ENCODE data around the gene SYT1.
"Not testable (repeated sequence)": the region's sequence is repeated elsewhere in the genome, so short reads cannot be mapped to it uniquely, and the experiment has no call there.

Gene SYT1

GRCh38 chr12:79156846-79157463 is 292.4 kb downstream of the SYT1 start:
- no peak for FAIRE-seq

DNA sequence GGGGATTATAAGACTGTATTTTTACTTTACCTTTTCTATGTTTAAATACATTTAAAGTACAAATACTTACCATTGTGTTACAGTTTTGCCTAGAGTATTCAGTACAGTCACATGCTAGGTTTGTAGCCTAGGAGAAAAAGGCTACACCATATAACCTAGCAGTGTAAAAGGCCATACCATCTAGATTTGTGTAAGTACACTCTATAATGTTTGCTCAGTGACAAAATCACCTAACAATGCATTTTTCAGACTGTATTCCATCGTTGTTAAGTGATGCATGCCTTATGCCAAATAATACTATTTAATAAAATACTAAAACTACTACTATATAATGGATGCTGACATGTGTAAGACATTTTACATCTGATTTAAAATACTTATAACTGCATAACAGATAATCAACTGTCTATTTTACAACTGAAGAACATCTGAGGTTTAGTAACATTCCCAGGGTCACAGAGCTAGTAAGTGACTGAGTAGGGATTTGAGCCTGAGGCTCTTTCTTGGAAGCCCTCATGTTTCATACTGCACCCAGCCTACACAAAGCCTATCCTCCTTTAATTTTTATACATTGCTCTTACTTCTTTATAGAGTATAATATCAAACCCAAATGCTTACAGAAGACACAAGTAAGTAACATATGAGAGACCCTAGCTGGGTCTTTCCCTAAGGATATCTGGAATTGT is 296.8 kb downstream of the SYT1 start:
- FAIRE-seq: no peak

DNA sequence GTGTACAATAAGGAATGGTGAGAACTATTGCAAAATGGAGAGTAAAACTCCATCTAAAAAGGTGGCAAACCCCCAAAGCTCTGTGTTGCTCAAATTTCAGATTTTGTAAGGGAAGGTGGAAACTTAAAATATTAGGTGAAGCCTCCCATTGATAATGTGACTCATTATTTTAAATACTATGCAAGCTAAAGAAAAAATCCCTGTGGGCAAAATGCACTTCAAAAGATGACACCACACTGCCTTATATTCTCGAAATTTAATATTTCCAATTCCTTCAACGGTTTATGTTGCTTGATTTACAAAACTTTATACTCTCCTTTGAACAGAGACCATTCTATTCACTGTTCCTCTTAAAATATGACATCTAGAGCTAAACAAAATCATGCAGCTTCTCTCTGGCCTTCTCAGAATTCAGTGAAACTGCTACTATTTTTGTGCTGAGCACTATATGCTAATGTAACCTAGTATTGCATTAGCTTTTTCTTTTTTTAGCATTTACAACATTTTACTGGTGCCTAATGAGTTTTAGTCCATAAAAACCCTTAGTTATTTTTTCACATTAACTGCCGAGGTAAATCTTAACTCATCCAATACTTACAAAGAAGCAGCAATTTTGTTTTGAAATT is 297.7 kb downstream of the SYT1 start:
- no peak for FAIRE-seq

DNA sequence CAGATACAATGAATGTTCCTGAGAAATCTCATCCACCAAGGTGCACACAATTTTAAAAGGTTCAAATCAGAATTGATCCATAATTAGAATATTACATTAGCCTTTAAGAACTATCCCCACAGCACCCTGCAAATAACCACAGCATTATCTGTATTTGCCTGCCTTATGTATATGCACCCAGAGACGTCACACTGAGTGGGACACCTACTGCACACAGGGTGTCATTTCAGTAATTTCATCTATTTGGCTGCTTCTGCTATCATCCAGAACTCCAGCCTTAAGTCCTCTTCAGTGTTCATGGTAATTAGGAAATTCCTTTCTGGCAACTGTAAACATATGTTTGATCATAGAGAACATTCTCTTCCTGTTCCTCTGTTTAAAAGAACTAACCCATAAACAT is 298.4 kb downstream of the SYT1 start:
- no peak for FAIRE-seq

DNA sequence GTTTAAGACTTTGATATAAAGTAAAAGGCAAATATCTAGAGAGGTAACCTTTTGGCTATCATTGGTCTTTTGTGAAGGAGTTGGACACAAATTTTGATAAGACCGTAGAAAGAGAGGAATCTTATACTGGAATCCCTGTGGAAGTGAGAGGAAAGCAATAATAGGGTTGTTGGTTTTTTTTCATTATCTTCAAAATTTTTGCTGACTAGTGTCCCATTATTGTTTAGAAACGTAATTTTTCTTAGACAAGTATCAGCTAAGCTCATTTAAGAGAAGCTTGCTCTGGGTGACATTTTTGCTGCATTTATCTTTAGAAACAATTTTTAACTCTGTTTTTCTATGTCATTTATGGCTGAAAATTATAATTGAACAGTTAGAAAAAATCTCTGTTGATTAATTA is 300.3 kb downstream of the SYT1 start:
- FAIRE-seq: no peak

- FAIRE-seq: no peak
Measured at GRCh38 chr12:79168687-79169086, 304.1 kb downstream of the SYT1 start.

DNA sequence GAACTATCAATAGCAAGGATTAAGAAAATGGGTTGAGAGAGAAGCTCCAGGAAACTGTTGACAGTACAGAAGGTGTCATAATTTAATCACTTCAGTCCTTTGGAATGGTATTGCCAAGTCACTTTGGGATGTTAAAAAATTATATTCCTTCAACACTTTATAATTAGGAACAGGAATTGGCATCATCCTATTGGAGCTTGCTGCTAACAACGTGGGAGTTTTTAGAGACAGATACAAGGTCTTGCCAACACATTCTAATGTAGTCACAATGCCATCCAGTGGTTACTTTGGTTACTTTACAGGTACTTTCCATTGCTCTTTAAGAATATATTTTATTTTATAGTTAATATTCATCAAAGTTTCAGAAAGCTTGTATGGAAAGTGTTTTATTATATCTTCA is 310.1 kb downstream of the SYT1 start:
- no peak for FAIRE-seq

GRCh38 chr12:79183003-79183402 is 318.4 kb downstream of the SYT1 start:
- FAIRE-seq: no peak

DNA sequence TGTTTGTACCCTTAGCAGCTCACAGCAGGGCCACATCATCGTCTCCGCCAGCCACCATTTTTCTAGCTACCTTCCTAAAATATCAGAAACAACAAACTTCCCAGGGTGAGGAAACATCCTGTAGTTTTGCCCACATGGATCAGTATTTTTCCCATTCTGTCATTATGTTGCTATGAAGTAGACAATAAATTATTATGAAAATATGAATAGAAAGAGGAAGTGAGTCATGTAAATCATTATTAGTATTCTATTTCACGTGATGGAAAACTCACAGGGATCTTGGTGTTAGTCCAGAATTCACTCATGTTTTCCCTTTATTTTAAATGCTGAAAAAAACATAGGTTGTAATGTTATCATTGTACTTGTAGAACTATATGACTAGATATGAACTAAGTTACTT is 319.4 kb downstream of the SYT1 start:
- no peak for FAIRE-seq

DNA sequence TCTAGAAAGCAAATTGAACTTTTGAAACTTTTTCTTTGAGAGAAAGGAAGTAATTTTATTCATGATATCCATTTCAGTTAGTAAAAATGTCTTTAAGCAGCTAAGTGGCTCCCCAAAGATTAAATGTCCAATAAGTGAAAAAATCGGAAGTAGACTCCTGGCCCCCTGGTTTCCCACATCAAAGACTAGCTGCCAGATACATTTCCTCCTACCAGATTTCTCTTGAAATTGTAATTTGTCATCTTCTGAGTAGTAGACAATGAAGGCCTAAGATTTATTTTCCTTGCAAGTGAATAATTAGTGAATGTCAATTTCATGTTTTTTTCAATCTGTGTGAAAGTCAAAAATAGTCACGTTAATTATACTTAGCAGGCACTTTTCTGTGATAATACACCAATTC is 321.9 kb downstream of the SYT1 start:
- no peak for FAIRE-seq

GRCh38 chr12:79187032-79187431 is 322.5 kb downstream of the SYT1 start:
- no peak for FAIRE-seq

GRCh38 chr12:79191391-79191790 is 326.8 kb downstream of the SYT1 start:
- FAIRE-seq: no peak

GRCh38 chr12:79194595-79194994 is 330.0 kb downstream of the SYT1 start:
- FAIRE-seq: no peak

DNA sequence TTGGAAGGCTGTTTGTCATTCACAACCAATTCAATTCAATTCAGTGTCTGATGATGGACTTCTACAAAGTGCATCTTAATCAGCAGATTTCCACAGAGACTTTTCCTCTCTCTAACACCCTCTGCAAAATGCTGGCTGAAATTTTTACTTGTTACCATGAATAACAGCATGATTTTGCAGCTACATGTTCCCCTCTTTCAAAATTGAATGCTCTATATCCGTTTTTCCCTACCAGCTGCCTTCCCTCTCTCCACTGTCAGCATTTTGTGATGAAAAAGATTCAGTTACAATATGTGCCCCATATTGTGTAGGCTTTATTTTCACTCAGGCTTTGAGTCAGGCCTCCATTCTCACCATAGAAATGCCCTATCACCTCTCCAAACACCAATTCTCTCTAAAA is 334.6 kb downstream of the SYT1 start:
- no peak for FAIRE-seq

GRCh38 chr12:79200176-79200575 is 335.6 kb downstream of the SYT1 start:
- FAIRE-seq: no peak

- FAIRE-seq: no peak
Measured at GRCh38 chr12:79203058-79203647, 338.6 kb downstream of the SYT1 start.

DNA sequence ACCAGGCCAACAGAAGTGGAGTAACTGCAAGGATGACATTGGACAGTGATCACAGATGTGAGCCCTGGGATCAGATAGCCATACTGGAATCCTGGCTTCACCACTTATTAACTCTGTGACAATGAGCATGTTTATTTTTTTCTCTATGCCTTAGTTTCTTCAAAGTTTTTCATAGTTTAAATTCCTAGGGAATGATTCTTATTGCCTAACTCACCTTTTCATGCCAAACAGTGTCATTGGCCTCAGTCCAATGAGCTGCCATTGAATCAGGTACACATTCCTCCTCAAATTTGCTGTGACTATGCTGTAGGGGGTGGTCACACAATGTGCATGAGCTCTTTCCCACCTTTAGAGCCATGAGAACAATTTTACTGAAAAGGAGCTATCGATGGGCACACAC is 342.3 kb downstream of the SYT1 start:
- FAIRE-seq: no peak

DNA sequence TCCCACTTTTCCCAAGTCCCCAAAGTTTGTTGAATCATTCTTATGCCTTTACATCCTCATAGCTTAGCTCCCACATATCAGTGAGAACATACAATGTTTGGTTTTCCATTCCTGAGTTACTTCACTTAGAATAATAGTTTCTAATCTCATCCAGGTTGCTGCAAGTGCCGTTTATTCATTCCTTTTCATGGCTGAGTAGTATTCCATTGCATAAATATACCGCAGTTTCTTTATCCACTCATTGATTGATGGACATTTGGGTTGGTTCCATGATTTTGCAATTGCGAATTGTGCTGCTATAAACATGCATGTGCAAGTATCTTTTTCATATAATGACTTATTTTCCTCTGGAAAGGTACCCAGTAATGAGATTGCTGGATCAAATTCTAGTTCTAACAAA is 345.8 kb downstream of the SYT1 start:
- FAIRE-seq: not testable (repeated sequence)

DNA sequence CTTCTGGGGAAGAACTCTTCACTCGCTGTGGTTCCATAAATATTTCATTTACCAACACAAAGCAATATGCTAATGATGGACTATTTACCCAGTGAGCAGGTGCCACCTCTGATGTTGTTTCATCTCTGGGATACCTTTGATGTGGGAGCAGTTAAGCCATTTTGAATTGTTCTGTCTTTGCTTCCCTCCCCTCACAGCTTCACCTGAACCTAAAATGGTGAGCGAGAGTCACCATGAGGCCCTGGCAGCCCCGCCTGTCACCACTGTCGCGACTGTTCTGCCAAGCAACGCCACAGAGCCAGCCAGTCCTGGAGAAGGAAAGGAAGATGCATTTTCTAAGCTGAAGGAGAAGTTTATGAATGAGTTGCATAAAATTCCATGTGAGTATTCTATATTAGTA is 352.7 kb downstream of the SYT1 start:
- no peak for FAIRE-seq

- FAIRE-seq: no peak
Measured at GRCh38 chr12:79223210-79223609, 358.6 kb downstream of the SYT1 start.

- FAIRE-seq: no peak
Measured at GRCh38 chr12:79223761-79224160, 359.2 kb downstream of the SYT1 start.

GRCh38 chr12:79227091-79227490 is 362.5 kb downstream of the SYT1 start:
- no peak for FAIRE-seq

DNA sequence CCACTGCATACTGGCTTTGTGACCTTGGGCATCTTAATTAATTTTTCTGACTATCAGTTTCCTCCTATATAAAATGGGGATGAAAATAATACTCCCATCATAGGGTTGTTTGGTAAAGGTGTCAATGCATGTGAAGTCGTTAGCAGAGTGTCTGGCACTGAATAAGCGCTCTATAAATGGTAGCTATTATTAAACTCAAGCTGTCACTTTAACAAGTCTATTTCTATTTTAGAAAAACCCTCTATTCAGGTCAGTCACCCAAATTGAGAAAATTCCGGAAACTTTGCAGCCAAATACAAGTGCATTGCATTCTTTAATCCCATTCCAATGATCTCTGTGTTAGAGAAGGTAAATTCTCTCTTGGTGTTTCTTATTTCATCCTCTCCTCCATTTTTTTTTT is 363.1 kb downstream of the SYT1 start:
- FAIRE-seq: no peak

GRCh38 chr12:79233341-79233781 is 368.8 kb downstream of the SYT1 start:
- FAIRE-seq: no peak

Measured in colon (tissue), 2 donors.